Colonic mucosa (tissue), 4 donors: ENCODE results near the gene CPA4. TPM values are rescaled to one million over a fixed set of nuclear protein-coding genes. Genes with fewer than 3 reads are reported as not detected.

ENCODE experiments used
- DNase-seq: peaks from one replicate; pipeline ENCODE4 v3.0.0-alpha.2; 2020
- H3K27ac ChIP-seq: fragments of 200-600 bp; one replicate; pipeline ENCODE4 v1.8.0; 2021
- H3K27me3 ChIP-seq: fragments of 200-600 bp; one replicate; pipeline ENCODE4 v1.8.0; 2021
- H3K36me3 ChIP-seq: fragments of 200-600 bp; one replicate; pipeline ENCODE4 v1.8.0; 2021
- H3K4me1 ChIP-seq: fragments of 200-600 bp; one replicate; pipeline ENCODE4 v1.8.0; 2021; ENCODE audit warnings: mild to moderate bottlenecking
- H3K4me3 ChIP-seq: fragments of 200-600 bp; one replicate; pipeline ENCODE4 v1.8.0; 2021
- H3K9ac ChIP-seq, 2 donors: one replicate each; pipeline ENCODE4 v1.7.0; 2013; ENCODE audit warnings: control low read depth in 2 of 2, low read depth in 2 of 2, low read length in 2 of 2
- H3K9me3 ChIP-seq: fragments of 200-600 bp; one replicate; pipeline ENCODE4 v1.8.0; 2021
- intact Hi-C: fragments of 100-400 bp; cut with DNase I; formaldehyde crosslinking; loops from one replicate; pipeline ENCODE4 v1.14.1; 2022
- total RNA-seq, 2 donors: library from RNA; stranded (reverse); fragmentation: NEBNext Ultra II Directional in 1 of 2; extraction: Animal tissue kit (Norgen Biotek cat#: 25700) in 1 of 2; gene quantifications; one replicate each; pipeline ENCODE4 v1.2.1, GENCODE V29; 2021
- TF ChIP-seq, protein P1 (sequence below): fragments of 200-600 bp; IDR thresholded peaks from one replicate; pipeline ENCODE4 v1.8.0; 2022; ENCODE audit warnings: antibody characterized with exemption, mild to moderate bottlenecking
- donor health status: healthy.
- donor health status: DM: no; HTN: no; CAD: no.
- donor health status: DM: no; HTN: no; CAD: no.

Gene CPA4
- total RNA-seq, 2 donors from 2014 or later, result not detected

DNA sequence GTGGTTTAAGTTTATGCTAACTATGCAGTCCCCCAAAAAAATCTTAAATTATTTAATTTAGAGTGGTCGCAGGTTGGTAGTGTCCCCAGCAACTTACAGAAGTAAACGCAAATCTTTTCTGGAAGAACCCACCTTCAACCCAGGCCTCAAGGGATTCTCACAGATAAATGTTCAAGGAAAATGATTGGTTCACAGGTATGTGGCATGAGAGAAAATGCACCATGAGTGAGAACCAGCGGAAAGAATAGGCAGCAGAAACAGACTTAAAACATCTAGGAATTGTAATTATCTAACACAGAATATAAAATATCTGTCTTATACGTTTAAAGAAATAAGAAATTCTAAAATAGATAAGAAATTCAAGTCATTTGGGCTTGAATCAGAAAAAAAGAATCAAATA, 48.9 kb downstream of the CPA4 start:
- no peaks in the 10 kb centered on the region for H3K9me3 ChIP-seq
- DNase-seq, result no peak
- no peak overlapping the region for H3K27ac ChIP-seq
- intact Hi-C loops, result no loop called here
- H3K9ac ChIP-seq, result no peak overlapping the region
- H3K4me1 ChIP-seq, result no peaks in the 10 kb centered on the region
- TF ChIP-seq, protein P1, sequence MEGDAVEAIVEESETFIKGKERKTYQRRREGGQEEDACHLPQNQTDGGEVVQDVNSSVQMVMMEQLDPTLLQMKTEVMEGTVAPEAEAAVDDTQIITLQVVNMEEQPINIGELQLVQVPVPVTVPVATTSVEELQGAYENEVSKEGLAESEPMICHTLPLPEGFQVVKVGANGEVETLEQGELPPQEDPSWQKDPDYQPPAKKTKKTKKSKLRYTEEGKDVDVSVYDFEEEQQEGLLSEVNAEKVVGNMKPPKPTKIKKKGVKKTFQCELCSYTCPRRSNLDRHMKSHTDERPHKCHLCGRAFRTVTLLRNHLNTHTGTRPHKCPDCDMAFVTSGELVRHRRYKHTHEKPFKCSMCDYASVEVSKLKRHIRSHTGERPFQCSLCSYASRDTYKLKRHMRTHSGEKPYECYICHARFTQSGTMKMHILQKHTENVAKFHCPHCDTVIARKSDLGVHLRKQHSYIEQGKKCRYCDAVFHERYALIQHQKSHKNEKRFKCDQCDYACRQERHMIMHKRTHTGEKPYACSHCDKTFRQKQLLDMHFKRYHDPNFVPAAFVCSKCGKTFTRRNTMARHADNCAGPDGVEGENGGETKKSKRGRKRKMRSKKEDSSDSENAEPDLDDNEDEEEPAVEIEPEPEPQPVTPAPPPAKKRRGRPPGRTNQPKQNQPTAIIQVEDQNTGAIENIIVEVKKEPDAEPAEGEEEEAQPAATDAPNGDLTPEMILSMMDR, result no peak
- no peaks in the 10 kb centered on the region for H3K27me3 ChIP-seq
- no peaks in the 10 kb centered on the region for H3K36me3 ChIP-seq
- no peak overlapping the region for H3K4me3 ChIP-seq

DNA sequence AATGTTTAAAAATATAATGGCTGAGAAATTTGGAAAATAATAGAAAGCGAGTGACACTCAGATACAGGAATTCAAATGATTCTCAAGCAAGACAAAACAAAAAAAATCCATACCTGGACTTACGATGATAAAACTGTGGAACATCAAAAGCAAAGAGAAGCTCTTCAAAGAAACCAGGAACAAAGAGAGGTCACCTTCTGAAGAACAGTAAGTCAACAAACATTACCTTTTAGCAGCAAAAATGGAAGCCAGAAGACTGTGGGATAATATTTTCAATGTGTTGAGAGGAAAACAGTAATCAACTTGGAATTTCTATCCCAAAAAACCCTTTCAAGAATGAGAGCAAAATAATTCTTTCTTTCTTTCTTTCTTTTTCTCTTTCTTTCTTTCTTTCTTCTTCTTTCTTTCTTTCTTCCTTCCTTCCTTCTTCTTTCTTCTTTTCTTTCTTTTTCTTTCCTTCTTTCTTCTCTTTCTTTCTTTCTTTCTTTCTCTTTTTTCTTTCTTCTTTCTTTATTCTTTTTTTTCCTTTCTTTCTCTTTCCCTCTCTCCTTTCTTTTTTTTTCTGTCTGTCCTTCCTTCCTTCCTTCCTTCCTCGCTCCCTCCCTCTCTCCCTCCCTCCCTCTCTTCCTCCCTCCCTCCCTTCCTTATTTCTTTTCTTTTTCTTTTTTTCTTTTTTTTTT, 49.9 kb downstream of the CPA4 start:
- no peak for DNase-seq
- Histone ChIP-seq H3K36me3 (no peaks in the 10 kb centered on the region), H3K27me3 (no peaks in the 10 kb centered on the region), H3K9ac (no peak overlapping the region), H3K27ac (no peak overlapping the region), H3K9me3 (no peaks in the 10 kb centered on the region), H3K4me1 (no peaks in the 10 kb centered on the region), H3K4me3 (no peak overlapping the region)
- TF ChIP-seq, protein P1, result no peak
- intact Hi-C loops, result no loop called here

DNA sequence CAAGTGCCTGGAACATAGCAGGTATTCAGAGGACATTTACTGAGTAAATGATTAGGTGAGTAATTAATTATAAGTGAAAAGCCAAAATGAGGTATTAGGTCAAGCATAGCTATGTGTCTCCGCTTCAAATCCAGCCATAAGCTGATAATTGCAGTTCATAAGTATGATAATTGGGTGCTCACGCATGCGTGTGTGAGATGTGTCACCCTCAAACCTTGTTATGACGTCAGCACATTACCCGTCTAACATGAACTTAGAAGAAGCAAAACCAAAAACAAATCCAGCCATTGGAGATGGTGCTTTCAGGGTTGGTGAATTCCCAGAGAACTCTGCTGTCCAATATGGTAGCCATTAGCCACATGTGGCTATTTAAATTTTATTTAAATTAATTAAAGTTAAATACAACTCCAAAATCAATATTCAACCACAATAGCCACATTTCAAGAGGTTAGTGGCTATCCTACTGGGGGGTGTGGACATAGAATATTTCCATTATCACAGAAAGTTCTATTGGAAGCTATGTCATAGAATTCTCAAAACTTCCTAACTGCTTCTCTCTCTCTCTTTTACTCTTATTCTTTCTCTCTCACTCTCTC, 51.4 kb downstream of the CPA4 start, which contains the start of gene CPA5:
Gene CPA5, plus strand, starts transcription at position 546 of the 596 bp plus-strand sequence. CDS start 1,670 bp downstream, outside the sequence.
- H3K27ac ChIP-seq, result no peak within 1 kb of the TSS
- H3K9me3 ChIP-seq, result no peaks in the 10 kb centered on the region
- intact Hi-C loops, result no loop called here
- no peaks in the 10 kb centered on the region for H3K36me3 ChIP-seq
- no peaks in the 10 kb centered on the region for H3K4me1 ChIP-seq
- no peaks in the 10 kb centered on the region for H3K27me3 ChIP-seq
- no peak for DNase-seq
- TF ChIP-seq, protein P1, result no peak
- H3K4me3 ChIP-seq, result no peak within 1 kb of the TSS
- H3K9ac ChIP-seq, result no peak within 1 kb of the TSS

DNA sequence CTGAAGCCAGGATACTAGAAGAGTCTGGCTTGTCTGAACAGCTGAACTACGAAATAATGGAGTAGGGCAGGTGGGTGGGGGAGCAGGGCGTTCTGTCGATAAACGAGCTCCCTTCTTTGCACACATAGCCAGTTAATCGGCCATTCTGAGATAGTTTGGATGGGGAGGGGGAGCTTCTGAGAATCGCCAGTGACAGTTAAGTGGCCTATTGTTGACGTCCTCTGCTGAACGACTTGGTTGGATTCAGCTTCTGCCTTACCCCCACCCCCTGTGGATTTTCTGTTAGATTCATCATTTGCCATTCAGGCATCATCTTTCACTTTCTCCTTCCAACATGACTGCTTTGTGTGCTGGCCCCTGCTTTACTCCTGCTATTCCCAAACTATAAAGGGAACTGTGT, 52.2 kb downstream of the CPA4 start:
- TF ChIP-seq, protein P1, result no peak
- DNase-seq, result no peak
- no peak overlapping the region for H3K4me3 ChIP-seq
- H3K27me3 ChIP-seq, result no peaks in the 10 kb centered on the region
- no peaks in the 10 kb centered on the region for H3K36me3 ChIP-seq
- no peaks in the 10 kb centered on the region for H3K4me1 ChIP-seq
- no peaks in the 10 kb centered on the region for H3K9me3 ChIP-seq
- intact Hi-C loops, result no loop called here
- no peak overlapping the region for H3K27ac ChIP-seq
- H3K9ac ChIP-seq, result no peak overlapping the region

DNA sequence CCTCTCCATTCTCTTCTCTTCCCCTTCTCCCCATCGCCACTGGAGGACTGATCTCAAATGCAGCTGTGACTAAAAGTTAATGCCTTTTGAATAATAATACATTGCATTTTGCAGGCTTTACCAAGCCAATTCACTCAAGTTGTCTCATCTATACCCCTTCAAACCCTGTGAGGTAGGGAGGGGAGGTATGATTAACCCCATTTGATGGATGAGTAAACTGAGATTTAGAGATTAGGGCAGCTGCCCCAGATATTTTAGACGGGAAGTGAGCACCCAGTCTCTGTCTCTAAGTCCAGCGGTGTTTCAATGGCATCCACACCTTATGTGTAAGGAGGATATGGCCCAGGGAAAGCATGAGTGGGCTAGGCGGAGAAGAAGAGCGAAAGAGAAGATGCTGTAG, 52.8 kb downstream of the CPA4 start:
- no peaks in the 10 kb centered on the region for H3K36me3 ChIP-seq
- H3K4me1 ChIP-seq, result no peaks in the 10 kb centered on the region
- DNase-seq, result no peak
- intact Hi-C loops, result no loop called here
- TF ChIP-seq, protein P1, result no peak
- no peak overlapping the region for H3K9ac ChIP-seq
- H3K27ac ChIP-seq, result no peak overlapping the region
- H3K9me3 ChIP-seq, result no peaks in the 10 kb centered on the region
- H3K4me3 ChIP-seq, result no peak overlapping the region
- H3K27me3 ChIP-seq, result no peaks in the 10 kb centered on the region
